Naive thymus-derived CD4-positive, alpha-beta T cell (primary cell): ENCODE results near the gene SCN8A. TPM values are rescaled to one million over a fixed set of nuclear protein-coding genes. Genes with fewer than 3 reads are reported as not detected.

Source experiments
- ATAC-seq: fragments of 150-1000 bp; cut with Tn5 transposase; 2 replicates; pipeline ENCODE4 v1.10.0; 2021; ENCODE audit warnings: mild to moderate bottlenecking, moderate library complexity
- CTCF ChIA-PET: fragments of 350-600 bp; sonication (Branson Sonifier 250); formaldehyde crosslinking; loops from one replicate; lab custom pipeline; 2021; ENCODE audit warnings: antibody characterized with exemption; lab: Charles Lee
- POLR2A ChIA-PET: fragments of 350-600 bp; sonication (Branson Sonifier 250); formaldehyde crosslinking; loops from one replicate; lab custom pipeline; 2021; ENCODE audit warnings: antibody characterized with exemption, inconsistent platforms; lab: Charles Lee
- DNase-seq, 9 donors: peaks; one replicate each; pipeline versions ENCODE4 v3.0.0 to v3.0.0-alpha.2; 2020 to 2022; ENCODE audit warnings: mixed read lengths in 1 of 9
- H3K27ac ChIP-seq: one replicate; pipeline ENCODE4 v1.7.0; 2013; ENCODE audit warnings: mild to moderate bottlenecking, low read depth, low read length, moderate library complexity
- H3K27me3 ChIP-seq, 2 donors: one replicate each; pipeline ENCODE4 v1.7.0; 2013; ENCODE audit warnings: low read length in 2 of 2, mild to moderate bottlenecking in 2 of 2, moderate library complexity in 2 of 2; ENCODE audit not compliant: control insufficient read depth in 2 of 2, insufficient read depth in 2 of 2
- H3K36me3 ChIP-seq, 3 experiments: 1 replicate in 2 of 3; 2 replicates in 1 of 3; pipeline ENCODE4 v1.7.0; 2013; ENCODE audit warnings: low read length in 3 of 3, mild to moderate bottlenecking in 3 of 3, moderate library complexity in 1 of 3; ENCODE audit not compliant: insufficient read depth in 3 of 3, control insufficient read depth in 2 of 3
- H3K4me1 ChIP-seq, 2 donors: one replicate each; pipeline ENCODE4 v1.7.0; 2013; ENCODE audit warnings: low read length in 2 of 2, mild to moderate bottlenecking in 2 of 2, moderate library complexity in 1 of 2; ENCODE audit not compliant: control insufficient read depth in 2 of 2, insufficient read depth in 2 of 2
- H3K4me3 ChIP-seq: 2 replicates; pipeline ENCODE4 v1.7.0; 2013; ENCODE audit warnings: mild to moderate bottlenecking, low read length
- H3K9me3 ChIP-seq, 3 experiments: 1 replicate in 2 of 3; 2 replicates in 1 of 3; pipeline ENCODE4 v1.7.0; 2013; ENCODE audit warnings: low read length in 3 of 3; ENCODE audit not compliant: control insufficient read depth in 2 of 3
- H3K27ac Mint-ChIP-seq, 9 donors: one replicate each; pipeline ENCODE4 v1.8.0; 2020 to 2022; ENCODE audit warnings: mixed read lengths in 9 of 9, mild to moderate bottlenecking in 8 of 9, moderate library complexity in 5 of 9, inconsistent platforms in 2 of 9
- H3K27me3 Mint-ChIP-seq, 5 donors: one replicate each; pipeline ENCODE4 v1.8.0; 2021 to 2022; ENCODE audit warnings: mixed read lengths in 5 of 5, mild to moderate bottlenecking in 1 of 5
- H3K36me3 Mint-ChIP-seq, 5 donors: one replicate each; pipeline ENCODE4 v1.8.0; 2020 to 2022; ENCODE audit warnings: mixed read lengths in 5 of 5, mild to moderate bottlenecking in 3 of 5, inconsistent platforms in 1 of 5
- H3K4me1 Mint-ChIP-seq, 7 donors: one replicate each; pipeline ENCODE4 v1.8.0; 2020 to 2022; ENCODE audit warnings: mixed read lengths in 7 of 7, mild to moderate bottlenecking in 3 of 7, inconsistent platforms in 1 of 7
- H3K4me3 Mint-ChIP-seq, 10 donors: one replicate each; pipeline ENCODE4 v1.8.0; 2020 to 2022; ENCODE audit warnings: mild to moderate bottlenecking in 10 of 10, mixed read lengths in 10 of 10, moderate library complexity in 6 of 10, inconsistent platforms in 2 of 10
- H3K9me3 Mint-ChIP-seq, 11 donors: one replicate each; pipeline ENCODE4 v1.8.0; 2020 to 2022; ENCODE audit warnings: mixed read lengths in 11 of 11, mild to moderate bottlenecking in 4 of 11, inconsistent platforms in 1 of 11, moderate library complexity in 1 of 11
- intact Hi-C, 2 donors: fragments of 100-400 bp; cut with micrococcal nuclease; formaldehyde crosslinking; loops; one replicate each; pipeline ENCODE4 v1.15.1; 2023
- polyA plus RNA-seq, 2 donors: library from polyadenylated mRNA; unstranded; fragments of 300-500 nt; fragmentation: Illumina TruSeq; gene quantifications; one replicate each; pipeline ENCODE4 v1.2.3, GENCODE V29; 2021
- total RNA-seq, 6 experiments: library from RNA in 5 of 6; stranded (reverse) in 5 of 6; gene quantifications; 1 replicate in 5 of 6; 2 replicates in 1 of 6; pipeline ENCODE4 v1.2.3 and lab custom pipeline; 2021 to 2026

The SCN8A gene
- total and polyA plus RNA-seq, 7 experiments from 2014 or later = 0.01 to 1.1 (median 0.33) TPM

- ATAC-seq (no peak), DNase-seq (no peak)
- Mint-ChIP-seq H3K27ac (no peak overlapping the region), H3K9me3 (peaks cover 0 to 2% (median 0%) of the 10 kb centered on the region in 11 donors), H3K27me3 (peaks cover 12 to 65% (median 27%) of the 10 kb centered on the region in 5 donors), H3K4me3 (no peak overlapping the region), H3K36me3 (no peaks in the 10 kb centered on the region), H3K4me1 (peaks cover 0 to 14% (median 8%) of the 10 kb centered on the region in 7 donors)
- Histone ChIP-seq H3K36me3 (no peaks in the 10 kb centered on the region), H3K4me1 (no peaks in the 10 kb centered on the region), H3K4me3 (no peak overlapping the region), H3K27me3 (peaks cover 0 to 3% of the 10 kb centered on the region in 2 donors), H3K27ac (no peak overlapping the region), H3K9me3 (no peaks in the 10 kb centered on the region)
- CTCF ChIA-PET = no interaction called here
- POLR2A ChIA-PET = no interaction called here
- intact Hi-C loops = no loop called here
Observed at GRCh38 chr12:51726161-51726560, 135.1 kb downstream of the SCN8A start.

- Histone ChIP-seq H3K4me1 (no peaks in the 10 kb centered on the region), H3K27ac (no peak overlapping the region), H3K9me3 (no peaks in the 10 kb centered on the region), H3K36me3 (no peaks in the 10 kb centered on the region), H3K27me3 (peaks cover 0 to 3% of the 10 kb centered on the region in 2 donors), H3K4me3 (no peak overlapping the region)
- ChIA-PET POLR2A (no interaction called here), CTCF (no interaction called here)
- Mint-ChIP-seq H3K36me3 (no peaks in the 10 kb centered on the region), H3K27ac (no peak overlapping the region), H3K4me1 (peaks cover 0 to 6% (median under 1%) of the 10 kb centered on the region in 7 donors), H3K27me3 (peaks cover 8 to 63% (median 27%) of the 10 kb centered on the region in 5 donors), H3K9me3 (peaks cover 0 to 2% (median 0%) of the 10 kb centered on the region in 11 donors), H3K4me3 (no peak overlapping the region)
- intact Hi-C loops = no loop called here
- ATAC-seq (no peak), DNase-seq (no peak)
Observed at GRCh38 chr12:51726931-51727330, 135.9 kb downstream of the SCN8A start.

- no peaks in the 10 kb centered on the region for H3K4me1 Mint-ChIP-seq
- intact Hi-C loops = no loop called here
- ATAC-seq = no peak
- H3K9me3 Mint-ChIP-seq = peaks cover 0 to 23% (median 10%) of the 10 kb centered on the region in 11 donors
- Histone ChIP-seq H3K4me3 (no peak overlapping the region), H3K9me3 (no peaks in the 10 kb centered on the region), H3K4me1 (no peaks in the 10 kb centered on the region), H3K27ac (no peak overlapping the region), H3K27me3 (no peaks in the 10 kb centered on the region), H3K36me3 (no peaks in the 10 kb centered on the region)
- CTCF ChIA-PET = no interaction called here
- POLR2A ChIA-PET = no interaction called here
- H3K4me3 Mint-ChIP-seq = no peak overlapping the region
- DNase-seq = no peak
- no peak overlapping the region for H3K27ac Mint-ChIP-seq
- peaks cover 0 to 12% (median 6%) of the 10 kb centered on the region in 5 donors for H3K36me3 Mint-ChIP-seq
- H3K27me3 Mint-ChIP-seq = peaks cover 17 to 54% (median 29%) of the 10 kb centered on the region in 5 donors
Observed at GRCh38 chr12:51729331-51729730, 138.3 kb downstream of the SCN8A start.

- CTCF ChIA-PET = interaction anchor here (0.6 kb wide), 1 partner anchor 634 kb away, joined by 5 read pairs; no protein-coding TSS in a partner anchor
- no peak overlapping the region for H3K4me3 Mint-ChIP-seq
Observed at GRCh38 chr12:51730745-51731144, 139.7 kb downstream of the SCN8A start.

GRCh38 chr12:51740536-51740935 is 149.5 kb downstream of the SCN8A start:
- CTCF ChIA-PET = interaction anchor here (0.7 kb wide), 1 partner anchor 1198 kb away, joined by 3 read pairs; no protein-coding TSS in a partner anchor
- no peaks in the 10 kb centered on the region for H3K4me1 ChIP-seq
- no peaks in the 10 kb centered on the region for H3K36me3 ChIP-seq
- peaks cover 0 to 26% (median 12%) of the 10 kb centered on the region in 5 donors for H3K36me3 Mint-ChIP-seq
- H3K9me3 ChIP-seq = peaks cover 0 to 8% (median 0%) of the 10 kb centered on the region in 3 experiments
- H3K4me3 ChIP-seq = no peak overlapping the region
- POLR2A ChIA-PET = no interaction called here
- no peak overlapping the region for H3K27ac ChIP-seq
- H3K27me3 ChIP-seq = no peaks in the 10 kb centered on the region
- H3K4me3 Mint-ChIP-seq = no peak overlapping the region
- H3K9me3 Mint-ChIP-seq = peaks cover 4 to 42% (median 24%) of the 10 kb centered on the region in 11 donors
- ATAC-seq (no peak), DNase-seq (no peak)
- H3K4me1 Mint-ChIP-seq = no peaks in the 10 kb centered on the region
- H3K27ac Mint-ChIP-seq = no peak overlapping the region
- peaks cover 15 to 41% (median 25%) of the 10 kb centered on the region in 5 donors for H3K27me3 Mint-ChIP-seq
- intact Hi-C loops = no loop called here

More at GRCh38 chr12:51730745-51731144, 139.7 kb downstream of the SCN8A start:
- intact Hi-C loops = no loop called here
- H3K4me1 ChIP-seq = no peaks in the 10 kb centered on the region
- Mint-ChIP-seq H3K27me3 (peaks cover 20 to 47% (median 38%) of the 10 kb centered on the region in 5 donors), H3K4me1 (no peaks in the 10 kb centered on the region), H3K27ac (no peak overlapping the region), H3K9me3 (peaks cover 0 to 35% (median 12%) of the 10 kb centered on the region in 11 donors), H3K36me3 (peaks cover 0 to 12% (median 6%) of the 10 kb centered on the region in 5 donors)
- no peak overlapping the region for H3K27ac ChIP-seq
- no peak overlapping the region for H3K4me3 ChIP-seq
- H3K9me3 ChIP-seq = no peaks in the 10 kb centered on the region
- ATAC-seq (no peak), DNase-seq (no peak)
- H3K36me3 ChIP-seq = no peaks in the 10 kb centered on the region
- H3K27me3 ChIP-seq = no peaks in the 10 kb centered on the region
- POLR2A ChIA-PET = no interaction called here

GRCh38 chr12:51744235-51744634 is 153.2 kb downstream of the SCN8A start:
- peaks cover 0 to 26% (median 12%) of the 10 kb centered on the region in 5 donors for H3K36me3 Mint-ChIP-seq
- no peak for DNase-seq
- no peak overlapping the region for H3K4me3 ChIP-seq
- H3K27ac Mint-ChIP-seq = no peak overlapping the region
- peaks cover 20 to 32% (median 26%) of the 10 kb centered on the region in 5 donors for H3K27me3 Mint-ChIP-seq
- no peaks in the 10 kb centered on the region for H3K4me1 Mint-ChIP-seq
- no peak for ATAC-seq
- ChIA-PET POLR2A (no interaction called here), CTCF (interaction anchor here (0.6 kb wide), 1 partner anchor 447 kb away, joined by 3 read pairs; no protein-coding TSS in a partner anchor)
- H3K4me1 ChIP-seq = no peaks in the 10 kb centered on the region
- no peak overlapping the region for H3K4me3 Mint-ChIP-seq
- peaks cover 4 to 40% (median 19%) of the 10 kb centered on the region in 11 donors for H3K9me3 Mint-ChIP-seq
- intact Hi-C loops = no loop called here
- H3K27me3 ChIP-seq = no peaks in the 10 kb centered on the region
- no peaks in the 10 kb centered on the region for H3K36me3 ChIP-seq
- H3K9me3 ChIP-seq = peaks cover 0 to 8% (median 0%) of the 10 kb centered on the region in 3 experiments
- no peak overlapping the region for H3K27ac ChIP-seq

GRCh38 chr12:51744957-51745356 is 153.9 kb downstream of the SCN8A start:
- no peaks in the 10 kb centered on the region for H3K4me1 ChIP-seq
- ChIA-PET POLR2A (no interaction called here), CTCF (interaction anchor here (0.6 kb wide), 1 partner anchor 448 kb away, joined by 3 read pairs; no protein-coding TSS in a partner anchor)
- Mint-ChIP-seq H3K4me3 (no peak overlapping the region), H3K9me3 (peaks cover 4 to 35% (median 19%) of the 10 kb centered on the region in 11 donors), H3K36me3 (peaks cover 0 to 26% (median 12%) of the 10 kb centered on the region in 5 donors), H3K4me1 (no peaks in the 10 kb centered on the region), H3K27ac (no peak overlapping the region), H3K27me3 (peaks cover 20 to 34% (median 24%) of the 10 kb centered on the region in 5 donors)
- intact Hi-C loops = no loop called here
- ATAC-seq (no peak), DNase-seq (no peak)
- H3K27me3 ChIP-seq = no peaks in the 10 kb centered on the region
- H3K36me3 ChIP-seq = no peaks in the 10 kb centered on the region
- H3K27ac ChIP-seq = no peak overlapping the region
- H3K4me3 ChIP-seq = no peak overlapping the region
- peaks cover 0 to 8% (median 0%) of the 10 kb centered on the region in 3 experiments for H3K9me3 ChIP-seq
